WTC11 (cell line): ENCODE results near the gene CXCL12.

Experiments used
- CREB1 ChIP-seq: sonication (generic); formaldehyde crosslinking; IDR thresholded peaks from 2 replicates; pipeline ENCODE4 v1.8.0; 2023; ENCODE audit warnings: mild to moderate bottlenecking, missing genetic modification reagents
- KAT7 ChIP-seq: sonication (generic); formaldehyde crosslinking; IDR thresholded peaks from 2 replicates; pipeline ENCODE4 v1.8.1; 2023; ENCODE audit warnings: missing genetic modification reagents, mild to moderate bottlenecking, borderline replicate concordance
- NR2C2 ChIP-seq: sonication (generic); formaldehyde crosslinking; IDR thresholded peaks from 2 replicates; pipeline ENCODE4 v1.8.0; 2022; ENCODE audit warnings: mild to moderate bottlenecking, missing genetic modification reagents
- TP53 ChIP-seq: sonication (generic); formaldehyde crosslinking; IDR thresholded peaks from 2 replicates; pipeline ENCODE4 v1.8.1; 2023; ENCODE audit warnings: mild to moderate bottlenecking, missing genetic modification reagents
- ZNF512 ChIP-seq: sonication (generic); formaldehyde crosslinking; IDR thresholded peaks from 2 replicates; pipeline ENCODE4 v1.8.1; 2022; ENCODE audit warnings: missing genetic modification reagents, borderline replicate concordance
- TF ChIP-seq, protein P1 (sequence below): fragments of 200-600 bp; IDR thresholded peaks from 2 replicates; pipeline ENCODE4 v1.8.0; 2022; ENCODE audit warnings: antibody characterized with exemption

DNA sequence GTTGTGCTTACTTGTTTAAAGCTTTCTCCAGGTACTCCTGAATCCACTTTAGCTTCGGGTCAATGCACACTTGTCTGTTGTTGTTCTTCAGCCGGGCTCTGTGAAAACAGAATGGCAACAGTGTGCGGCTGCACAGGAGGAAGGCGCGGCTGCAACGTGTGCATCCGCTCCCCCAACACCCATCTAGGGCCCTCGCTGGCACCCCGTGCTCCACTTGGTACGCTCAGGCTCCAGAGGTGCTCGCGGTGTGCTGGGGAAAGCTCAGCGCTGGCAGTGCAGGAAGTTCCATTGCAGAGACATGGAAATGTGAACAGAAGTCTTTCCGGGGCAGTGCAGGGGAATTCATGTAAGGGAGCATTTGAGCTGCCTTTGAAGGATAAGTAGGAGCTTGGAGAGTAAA lies 6.3 kb downstream of the CXCL12 start:
- TF ChIP-seq, protein P1, sequence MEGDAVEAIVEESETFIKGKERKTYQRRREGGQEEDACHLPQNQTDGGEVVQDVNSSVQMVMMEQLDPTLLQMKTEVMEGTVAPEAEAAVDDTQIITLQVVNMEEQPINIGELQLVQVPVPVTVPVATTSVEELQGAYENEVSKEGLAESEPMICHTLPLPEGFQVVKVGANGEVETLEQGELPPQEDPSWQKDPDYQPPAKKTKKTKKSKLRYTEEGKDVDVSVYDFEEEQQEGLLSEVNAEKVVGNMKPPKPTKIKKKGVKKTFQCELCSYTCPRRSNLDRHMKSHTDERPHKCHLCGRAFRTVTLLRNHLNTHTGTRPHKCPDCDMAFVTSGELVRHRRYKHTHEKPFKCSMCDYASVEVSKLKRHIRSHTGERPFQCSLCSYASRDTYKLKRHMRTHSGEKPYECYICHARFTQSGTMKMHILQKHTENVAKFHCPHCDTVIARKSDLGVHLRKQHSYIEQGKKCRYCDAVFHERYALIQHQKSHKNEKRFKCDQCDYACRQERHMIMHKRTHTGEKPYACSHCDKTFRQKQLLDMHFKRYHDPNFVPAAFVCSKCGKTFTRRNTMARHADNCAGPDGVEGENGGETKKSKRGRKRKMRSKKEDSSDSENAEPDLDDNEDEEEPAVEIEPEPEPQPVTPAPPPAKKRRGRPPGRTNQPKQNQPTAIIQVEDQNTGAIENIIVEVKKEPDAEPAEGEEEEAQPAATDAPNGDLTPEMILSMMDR, result no peak
- TF ChIP-seq ZNF512, result no peak
- TF ChIP-seq CREB1 (CRISPR knock-in tag), result no peak
- no peak for TF ChIP-seq TP53 (CRISPR knock-in tag)
- TF ChIP-seq NR2C2 (CRISPR knock-in tag), result no peak
- TF ChIP-seq KAT7 (CRISPR knock-in tag), result no peak
